Activated CD8-positive, alpha-beta memory T cell treated with anti-CD3 and anti-CD28 coated beads, Interleukin-2, amount 50 U/mL, for 4 hours (primary cell): Measurements from ENCODE around the gene SFRP2.

Source experiments
- DNase-seq: peaks from one replicate; pipeline ENCODE4 v3.0.0-alpha.2; 2020

The SFRP2 gene

GRCh38 chr4:153792618-153793247 is 3.9 kb upstream of the SFRP2 start:
- no peak for DNase-seq

GRCh38 chr4:153791746-153792617 is 3.1 kb upstream of the SFRP2 start:
- no peak for DNase-seq

GRCh38 chr4:153790962-153791551 is 2.2 kb upstream of the SFRP2 start:
- DNase-seq = no peak

- no peak for DNase-seq
These were observed 1.6 kb upstream of the SFRP2 start for GRCh38 chr4:153790500-153790865.

GRCh38 chr4:153789741-153790499 is 1.0 kb upstream of the SFRP2 start:
- no peak for DNase-seq

GRCh38 chr4:153788051-153788412 is 851 bp downstream of the SFRP2 start:
- DNase-seq = no peak

GRCh38 chr4:153787575-153787974 is 1.3 kb downstream of the SFRP2 start:
- DNase-seq = no peak

GRCh38 chr4:153787061-153787560 is 1.8 kb downstream of the SFRP2 start:
- DNase-seq = no peak

- DNase-seq = no peak
These were observed 2.8 kb downstream of the SFRP2 start for GRCh38 chr4:153785910-153786721.

GRCh38 chr4:153784166-153784699 is 4.7 kb downstream of the SFRP2 start:
- DNase-seq = no peak

- no peak for DNase-seq
These were observed 6.3 kb downstream of the SFRP2 start for GRCh38 chr4:153782581-153782980.

GRCh38 chr4:153781717-153782416 is 7.0 kb downstream of the SFRP2 start:
- DNase-seq = no peak

GRCh38 chr4:153781280-153781679 is 7.6 kb downstream of the SFRP2 start:
- DNase-seq = no peak

- DNase-seq = no peak
These were observed 8.0 kb downstream of the SFRP2 start for GRCh38 chr4:153780876-153781275.

- no peak for DNase-seq
These were observed 8.7 kb downstream of the SFRP2 start for GRCh38 chr4:153780221-153780620.

GRCh38 chr4:153778383-153778782 is 10.5 kb downstream of the SFRP2 start:
- DNase-seq = no peak

- no peak for DNase-seq
These were observed 11.5 kb downstream of the SFRP2 start for GRCh38 chr4:153777421-153777820.

GRCh38 chr4:153776601-153777000 is 12.3 kb downstream of the SFRP2 start:
- DNase-seq = no peak

GRCh38 chr4:153773236-153773690 is 15.6 kb downstream of the SFRP2 start:
- DNase-seq = no peak

GRCh38 chr4:153771046-153771445 is 17.8 kb downstream of the SFRP2 start:
- DNase-seq = no peak

- DNase-seq = no peak
These were observed 22.1 kb downstream of the SFRP2 start for GRCh38 chr4:153766758-153767157.
